Fibroblast of the aortic adventitia (primary cell): Measurements from ENCODE around the gene FLT4. TPM values are rescaled to one million over a fixed set of nuclear protein-coding genes. Genes with fewer than 3 reads are reported as not detected.

ENCODE experiments used
- DNase-seq: peaks from one replicate; pipeline ENCODE4 v3.0.0-alpha.2; 2010; ENCODE audit warnings: low read depth
- H3K4me3 ChIP-seq: 2 replicates; pipeline ENCODE4 v1.5.1; 2011; ENCODE audit warnings: low read depth, mild to moderate bottlenecking, control low read depth, low read length, moderate library complexity
- CTCF ChIP-seq: IDR thresholded peaks from 2 replicates; pipeline ENCODE4 v1.5.1; 2011; ENCODE audit warnings: mild to moderate bottlenecking, low read length, control low read depth, inconsistent platforms; ENCODE audit not compliant: insufficient read depth
- total RNA-seq: library from RNA; depleted of rRNA; stranded (reverse); fragments of >200 nt; gene quantifications from 2 replicates; pipeline ENCODE4 v1.2.3, GENCODE V29; 2012; ENCODE audit warnings: low replicate concordance

The FLT4 gene
- total RNA-seq, 1 donor: 0.09 TPM

- no peak overlapping the region for H3K4me3 ChIP-seq
- no peak for DNase-seq
- no peak for TF ChIP-seq CTCF
These were observed 23.4 kb downstream of the FLT4 start for GRCh38 chr5:180625791-180626660.

- DNase-seq: no peak
- no peak for TF ChIP-seq CTCF
- H3K4me3 ChIP-seq: no peak overlapping the region
These were observed 24.1 kb downstream of the FLT4 start for GRCh38 chr5:180625125-180625790.

- TF ChIP-seq CTCF: no peak
- H3K4me3 ChIP-seq: no peak overlapping the region
- DNase-seq: no peak
These were observed 24.8 kb downstream of the FLT4 start for GRCh38 chr5:180624587-180624986.

- H3K4me3 ChIP-seq: no peak overlapping the region
- DNase-seq: no peak
- TF ChIP-seq CTCF: no peak
These were observed 25.6 kb downstream of the FLT4 start for GRCh38 chr5:180623844-180624243.

GRCh38 chr5:180623411-180623834 lies 26.0 kb downstream of the FLT4 start:
- no peak for TF ChIP-seq CTCF

GRCh38 chr5:180622910-180623309 lies 26.5 kb downstream of the FLT4 start:
- no peak for TF ChIP-seq CTCF
- no peak overlapping the region for H3K4me3 ChIP-seq
- no peak for DNase-seq

More at GRCh38 chr5:180623411-180623834, 26.0 kb downstream of the FLT4 start:
- no peak for DNase-seq
- H3K4me3 ChIP-seq: no peak overlapping the region
